OCI-LY3 (cell line): ENCODE results near the gene NR5A2.

Experiments used
- H2AFZ ChIP-seq: fragments of 200-600, 300-600 bp; shearing (Covaris generic); 2 replicates; pipeline ENCODE4 v1.6.0; 2014; ENCODE audit warnings: antibody characterized with exemption, low read depth, low read length
- H3K27ac ChIP-seq: fragments of 200-600, 300-600 bp; sonication (generic); 2 replicates; pipeline ENCODE4 v1.5.1; 2014; ENCODE audit warnings: mild to moderate bottlenecking, low read length, moderate library complexity, mixed read lengths
- H3K27me3 ChIP-seq: fragments of 200-600, 300-600 bp; sonication (generic); 2 replicates; pipeline ENCODE4 v1.6.1; 2014; ENCODE audit warnings: low read depth, low read length, mixed read lengths
- H3K36me3 ChIP-seq: fragments of 200-600, 300-600 bp; sonication (generic); replicated peaks from 2 replicates; pipeline ENCODE3; 2014; ENCODE audit warnings: low read depth, low read length, mixed read lengths
- H3K4me1 ChIP-seq: fragments of 300-600, 200-600 bp; sonication (generic); 2 replicates; pipeline ENCODE4 v1.6.1; 2014; ENCODE audit warnings: low read length, mixed read lengths
- H3K4me2 ChIP-seq: fragments of 200-600, 300-600 bp; sonication (generic); 2 replicates; pipeline ENCODE4 v1.6.1; 2014; ENCODE audit warnings: low read length, mixed read lengths
- H3K4me3 ChIP-seq: fragments of 300-600, 200-600 bp; sonication (generic); 2 replicates; pipeline ENCODE4 v1.5.1; 2014; ENCODE audit warnings: antibody characterized with exemption, mild to moderate bottlenecking, low read length, moderate library complexity
- H3K79me2 ChIP-seq: fragments of 300-600, 200-600 bp; shearing (Covaris generic); 2 replicates; pipeline ENCODE4 v1.6.1; 2014; ENCODE audit warnings: mild to moderate bottlenecking, low read length, mixed read lengths
- H3K9ac ChIP-seq: fragments of 300-600, 200-600 bp; shearing (Covaris generic); 2 replicates; pipeline ENCODE4 v1.6.0; 2014; ENCODE audit warnings: mild to moderate bottlenecking, low read length, moderate library complexity
- H3K9me3 ChIP-seq: fragments of 200-600, 300-600 bp; shearing (Covaris generic); 2 replicates; pipeline ENCODE4 v1.6.1; 2014; ENCODE audit warnings: low read length, mixed read lengths; ENCODE audit not compliant: insufficient read depth
- H4K20me1 ChIP-seq: fragments of 200-600, 300-600 bp; sonication (generic); 2 replicates; pipeline ENCODE4 v1.6.1; 2016; ENCODE audit warnings: low read length, mixed read lengths; ENCODE audit not compliant: insufficient read depth
- EZH2phosphoT487 ChIP-seq: fragments of 200-600 bp; shearing (Covaris generic); IDR thresholded peaks from 2 replicates; pipeline ENCODE4 v1.6.1; 2018; ENCODE audit warnings: antibody characterized with exemption, mixed run types, low read depth
- TF ChIP-seq, protein P1 (sequence below): fragments of 200-600, 300-600 bp; sonication (generic); IDR thresholded peaks from 2 replicates; pipeline ENCODE4 v1.5.1; 2014; ENCODE audit warnings: antibody characterized with exemption, low read length, low read depth

The NR5A2 gene

DNA sequence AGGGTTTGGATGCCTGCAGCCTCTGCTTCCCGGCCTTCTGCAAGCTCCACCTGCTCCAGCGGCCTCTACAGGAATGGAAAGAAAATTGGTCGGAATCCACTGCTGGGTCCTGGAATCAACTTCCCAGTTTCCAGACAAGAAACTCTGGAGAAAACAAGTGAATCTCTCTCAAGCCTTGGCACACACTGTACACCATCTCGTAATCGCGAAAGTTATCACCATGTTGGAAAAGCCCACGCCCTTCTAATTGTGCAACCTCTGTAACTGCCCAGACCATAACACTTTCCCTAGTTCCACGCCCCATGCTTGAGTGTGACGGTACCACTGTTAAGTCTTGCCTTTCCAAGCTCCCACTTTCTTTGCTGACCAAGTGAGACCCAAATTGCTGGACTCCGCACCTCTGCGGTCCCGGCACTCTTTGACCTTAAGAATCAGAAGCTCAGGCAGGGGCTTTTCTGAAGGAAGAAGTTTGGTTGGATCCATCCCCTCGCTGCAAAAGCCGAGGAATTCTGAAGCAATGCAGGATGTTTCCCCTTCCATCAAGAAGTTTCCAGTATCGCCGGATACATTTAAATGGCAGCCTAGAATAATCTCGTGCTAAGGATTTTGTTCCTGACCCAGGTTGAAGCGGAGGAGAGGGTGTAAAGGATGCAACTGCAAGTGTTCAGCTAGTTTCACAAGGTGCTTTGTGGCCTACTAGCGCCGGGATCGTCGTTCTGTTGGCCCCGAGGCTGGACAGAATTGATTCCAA, 6.2 kb downstream of the NR5A2 start:
- Histone ChIP-seq H3K79me2 (no peaks in the 10 kb centered on the region), H2AFZ (no peak overlapping the region), H3K4me3 (no peak overlapping the region), H3K9me3 (no peaks in the 10 kb centered on the region), H4K20me1 (no peaks in the 10 kb centered on the region), H3K4me1 (peaks cover 5% of the 10 kb centered on the region), H3K27ac (no peak overlapping the region), H3K27me3 (peaks cover 54% of the 10 kb centered on the region), H3K4me2 (no peak overlapping the region), H3K9ac (no peak overlapping the region), H3K36me3 (no peaks in the 10 kb centered on the region)
- TF ChIP-seq, protein P1, sequence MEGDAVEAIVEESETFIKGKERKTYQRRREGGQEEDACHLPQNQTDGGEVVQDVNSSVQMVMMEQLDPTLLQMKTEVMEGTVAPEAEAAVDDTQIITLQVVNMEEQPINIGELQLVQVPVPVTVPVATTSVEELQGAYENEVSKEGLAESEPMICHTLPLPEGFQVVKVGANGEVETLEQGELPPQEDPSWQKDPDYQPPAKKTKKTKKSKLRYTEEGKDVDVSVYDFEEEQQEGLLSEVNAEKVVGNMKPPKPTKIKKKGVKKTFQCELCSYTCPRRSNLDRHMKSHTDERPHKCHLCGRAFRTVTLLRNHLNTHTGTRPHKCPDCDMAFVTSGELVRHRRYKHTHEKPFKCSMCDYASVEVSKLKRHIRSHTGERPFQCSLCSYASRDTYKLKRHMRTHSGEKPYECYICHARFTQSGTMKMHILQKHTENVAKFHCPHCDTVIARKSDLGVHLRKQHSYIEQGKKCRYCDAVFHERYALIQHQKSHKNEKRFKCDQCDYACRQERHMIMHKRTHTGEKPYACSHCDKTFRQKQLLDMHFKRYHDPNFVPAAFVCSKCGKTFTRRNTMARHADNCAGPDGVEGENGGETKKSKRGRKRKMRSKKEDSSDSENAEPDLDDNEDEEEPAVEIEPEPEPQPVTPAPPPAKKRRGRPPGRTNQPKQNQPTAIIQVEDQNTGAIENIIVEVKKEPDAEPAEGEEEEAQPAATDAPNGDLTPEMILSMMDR, result no peak
- TF ChIP-seq EZH2phosphoT487, result no peak

DNA sequence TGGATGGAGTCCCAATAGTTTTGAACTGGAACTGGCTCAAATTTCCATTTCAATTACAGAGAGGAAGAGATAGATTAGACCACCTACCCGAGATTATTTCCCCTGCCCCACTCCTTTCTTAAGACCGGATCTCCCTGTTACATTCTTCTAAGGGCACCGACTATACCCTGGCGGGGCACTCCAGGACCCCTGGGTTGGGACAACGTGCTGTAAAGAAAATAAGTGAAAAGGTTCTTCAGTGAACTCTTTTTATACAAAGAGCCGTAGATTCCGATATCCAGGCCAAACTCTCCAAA, 6.7 kb downstream of the NR5A2 start:
- H4K20me1 ChIP-seq, result no peaks in the 10 kb centered on the region
- H3K9ac ChIP-seq, result no peak overlapping the region
- H3K36me3 ChIP-seq, result no peaks in the 10 kb centered on the region
- H3K27ac ChIP-seq, result no peak overlapping the region
- H3K4me1 ChIP-seq, result peaks cover 5% of the 10 kb centered on the region
- no peak for TF ChIP-seq EZH2phosphoT487
- TF ChIP-seq, protein P1, result no peak
- no peak overlapping the region for H2AFZ ChIP-seq
- no peaks in the 10 kb centered on the region for H3K79me2 ChIP-seq
- no peaks in the 10 kb centered on the region for H3K9me3 ChIP-seq
- H3K27me3 ChIP-seq, result peaks cover 54% of the 10 kb centered on the region
- no peak overlapping the region for H3K4me3 ChIP-seq
- H3K4me2 ChIP-seq, result no peak overlapping the region

DNA sequence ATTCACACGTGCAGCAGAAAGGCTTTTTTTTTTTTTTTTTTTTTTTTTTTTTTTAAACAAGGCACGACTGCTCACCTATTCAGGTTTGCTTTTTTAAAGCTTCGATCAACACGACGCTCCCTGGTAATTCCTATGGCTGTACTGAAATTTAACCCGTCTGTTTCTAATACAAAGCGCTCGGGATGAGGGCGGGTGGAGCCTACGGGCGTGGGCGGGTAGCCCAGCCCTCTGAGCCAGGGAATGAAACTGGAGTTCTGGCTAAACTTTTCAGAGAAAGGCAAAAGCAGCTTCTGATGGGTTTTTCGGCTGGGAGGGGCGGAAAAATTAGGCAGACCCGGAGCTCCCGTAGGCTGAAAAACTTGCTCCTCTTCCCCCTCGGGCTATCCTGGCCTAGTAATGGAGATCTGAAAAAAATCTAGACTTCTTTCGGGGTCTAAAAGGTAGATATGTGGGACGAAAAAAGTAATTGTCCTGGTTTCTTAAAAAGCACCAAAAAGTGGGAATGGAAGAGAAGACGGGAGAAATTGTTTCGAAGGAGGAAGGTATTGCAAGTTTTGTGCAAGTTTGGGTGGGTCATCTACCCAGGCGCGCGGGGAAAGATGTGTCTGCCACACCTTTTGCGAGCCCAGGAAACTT, 7.4 kb downstream of the NR5A2 start:
- peaks cover 49% of the 10 kb centered on the region for H3K27me3 ChIP-seq
- no peak overlapping the region for H2AFZ ChIP-seq
- H3K9me3 ChIP-seq, result no peaks in the 10 kb centered on the region

DNA sequence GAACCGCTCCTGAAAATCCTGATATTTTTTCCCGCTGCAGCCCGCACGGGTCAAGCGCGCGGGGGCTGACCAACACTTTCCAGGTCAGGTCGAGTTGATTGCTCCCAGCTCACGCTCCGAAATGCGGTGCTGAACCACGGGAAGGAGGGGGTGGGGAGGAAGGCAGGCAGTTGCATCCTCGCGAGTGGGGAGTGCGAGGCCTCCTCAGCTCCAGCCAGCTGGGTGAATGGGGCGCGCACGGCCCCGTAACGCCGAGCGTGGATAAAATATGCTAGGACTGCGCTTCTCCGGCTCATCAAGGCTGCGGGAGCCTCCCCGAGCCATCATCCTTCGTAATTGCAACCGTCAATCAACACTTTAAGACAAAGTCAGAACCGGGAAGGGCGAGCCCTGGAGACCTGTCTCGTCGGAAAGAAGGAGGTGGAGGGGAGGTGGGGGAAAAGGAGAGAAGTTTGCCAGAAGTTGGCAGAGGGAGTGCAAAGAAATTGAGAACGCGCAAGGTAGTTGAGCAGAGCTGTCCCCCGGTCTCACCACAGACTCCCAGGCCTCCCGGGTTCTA, 8.0 kb downstream of the NR5A2 start:
- H3K4me3 ChIP-seq, result no peak overlapping the region
- H2AFZ ChIP-seq, result no peak overlapping the region
- H3K79me2 ChIP-seq, result no peaks in the 10 kb centered on the region
- no peaks in the 10 kb centered on the region for H3K9me3 ChIP-seq
- H3K9ac ChIP-seq, result no peak overlapping the region
- no peak overlapping the region for H3K27ac ChIP-seq
- no peak for TF ChIP-seq EZH2phosphoT487
- TF ChIP-seq, protein P1, result no peak
- peaks cover 43% of the 10 kb centered on the region for H3K27me3 ChIP-seq
- no peaks in the 10 kb centered on the region for H4K20me1 ChIP-seq
- no peak overlapping the region for H3K4me2 ChIP-seq
- no peaks in the 10 kb centered on the region for H3K36me3 ChIP-seq
- H3K4me1 ChIP-seq, result no peaks in the 10 kb centered on the region

More for the DNA sequence above, 7.4 kb downstream of the NR5A2 start:
- H3K36me3 ChIP-seq, result no peaks in the 10 kb centered on the region
- H3K79me2 ChIP-seq, result no peaks in the 10 kb centered on the region
- H3K9ac ChIP-seq, result no peak overlapping the region
- H3K4me1 ChIP-seq, result no peaks in the 10 kb centered on the region; the same call in 1 of the 2 replicates
- H4K20me1 ChIP-seq, result no peaks in the 10 kb centered on the region
- TF ChIP-seq, protein P1, result no peak
- TF ChIP-seq EZH2phosphoT487, result no peak
- no peak overlapping the region for H3K4me3 ChIP-seq
- no peak overlapping the region for H3K27ac ChIP-seq
- H3K4me2 ChIP-seq, result no peak overlapping the region
